ENCODE data around the gene TMEM120A. TPM values are rescaled to one million over a fixed set of nuclear protein-coding genes. Genes with fewer than 3 reads are reported as not detected.

TMEM120A gene
- total and polyA plus RNA-seq, 2 donors from 2014 or later: 47.0 to 141 TPM

GRCh38 chr7:75945297-75946168 lies 48.9 kb downstream of the TMEM120A start:
- H3K27ac ChIP-seq (ENCODE audit: low read depth in 2 of 2, low read length in 2 of 2): peak overlapping the region; percentile 60 to 68
- intact Hi-C loops (cut with DNase I): no loop called here
- no peak for TF ChIP-seq CTCF (IDR thresholded peaks at IDR 0.05; ENCODE audit: borderline replicate concordance, extremely low read depth, insufficient read depth)
- DNase-seq (peak in 3 of 5 donors; percentile 46 to 59 (median 54)), FAIRE-seq (no peak)
- no peaks in the 10 kb centered on the region for H3K9me3 ChIP-seq (ENCODE audit: control insufficient read depth in 2 of 3, insufficient read depth in 1 of 3, low read length in 3 of 3)
- H3K36me3 ChIP-seq (ENCODE audit: control insufficient read depth in 2 of 3, insufficient read depth in 3 of 3, low read length in 3 of 3): peaks cover 0 to 4% (median 4%) of the 10 kb centered on the region in 3 donors
- peaks cover 0 to 12% (median 3%) of the 10 kb centered on the region in 3 donors for H3K4me1 ChIP-seq (ENCODE audit: control insufficient read depth in 2 of 3, insufficient read depth in 2 of 3, low read depth in 1 of 3, low read length in 3 of 3)
- no peak overlapping the region for H3K4me3 ChIP-seq (ENCODE audit: low read length in 3 of 3)
- H3K9ac ChIP-seq (ENCODE audit: low read length in 3 of 3): no peak overlapping the region
- H3K27me3 ChIP-seq (ENCODE audit: control insufficient read depth, insufficient read depth, low read length): no peaks in the 10 kb centered on the region

GRCh38 chr7:75944507-75944906 lies 49.9 kb downstream of the TMEM120A start:
- Histone ChIP-seq H3K36me3 (ENCODE audit: control insufficient read depth in 2 of 3, insufficient read depth in 3 of 3, low read length in 3 of 3) (peaks cover 0 to 4% (median 4%) of the 10 kb centered on the region in 3 donors), H3K27me3 (ENCODE audit: control insufficient read depth, insufficient read depth, low read length) (no peaks in the 10 kb centered on the region), H3K9ac (ENCODE audit: low read length in 3 of 3) (no peak overlapping the region), H3K4me3 (ENCODE audit: low read length in 3 of 3) (no peak overlapping the region), H3K4me1 (ENCODE audit: control insufficient read depth in 2 of 3, insufficient read depth in 2 of 3, low read depth in 1 of 3, low read length in 3 of 3) (peaks cover 0 to 12% (median 2%) of the 10 kb centered on the region in 3 donors), H3K9me3 (ENCODE audit: control insufficient read depth in 2 of 3, insufficient read depth in 1 of 3, low read length in 3 of 3) (no peaks in the 10 kb centered on the region), H3K27ac (ENCODE audit: low read depth in 2 of 2, low read length in 2 of 2) (peak overlapping the region in 1 of 2 donors; percentile 68)
- FAIRE-seq: no peak
- intact Hi-C loops (cut with DNase I): no loop called here
- TF ChIP-seq CTCF (IDR thresholded peaks at IDR 0.05; ENCODE audit: borderline replicate concordance, extremely low read depth, insufficient read depth): no peak
- DNase-seq: no peak

GRCh38 chr7:75943864-75944263 lies 50.5 kb downstream of the TMEM120A start:
- DNase-seq: no peak
- intact Hi-C loops (cut with DNase I): no loop called here
- peaks cover 0 to 4% (median 4%) of the 10 kb centered on the region in 3 donors for H3K36me3 ChIP-seq (ENCODE audit: control insufficient read depth in 2 of 3, insufficient read depth in 3 of 3, low read length in 3 of 3)
- H3K27me3 ChIP-seq (ENCODE audit: control insufficient read depth, insufficient read depth, low read length): no peaks in the 10 kb centered on the region
- peaks cover 0 to 12% (median 1%) of the 10 kb centered on the region in 3 donors for H3K4me1 ChIP-seq (ENCODE audit: control insufficient read depth in 2 of 3, insufficient read depth in 2 of 3, low read depth in 1 of 3, low read length in 3 of 3)
- H3K4me3 ChIP-seq (ENCODE audit: low read length in 3 of 3): no peak overlapping the region
- TF ChIP-seq CTCF (IDR thresholded peaks at IDR 0.05; ENCODE audit: borderline replicate concordance, extremely low read depth, insufficient read depth): no peak
- H3K27ac ChIP-seq (ENCODE audit: low read depth in 2 of 2, low read length in 2 of 2): no peak overlapping the region
- H3K9me3 ChIP-seq (ENCODE audit: control insufficient read depth in 2 of 3, insufficient read depth in 1 of 3, low read length in 3 of 3): no peaks in the 10 kb centered on the region
- no peak for FAIRE-seq
- H3K9ac ChIP-seq (ENCODE audit: low read length in 3 of 3): no peak overlapping the region
